HL-60/S4 treated with retinoic acid at 250 ng/mL for 4 days and 3 days (cell line): ENCODE data around the gene INTS7.

ENCODE experiments used
- in situ Hi-C: fragments of 300-500 bp; cut with MboI; formaldehyde crosslinking; loops from 2 replicates; pipeline ENCODE4 v1.7.0; 2022; ENCODE audit warnings: low sequenced_read_pairs

Gene INTS7

GRCh38 chr1:211912038-211912437, 123.3 kb downstream of the INTS7 start:
- in situ Hi-C loops: no loop called here

GRCh38 chr1:211910913-211911485, 124.4 kb downstream of the INTS7 start:
- in situ Hi-C loops: no loop called here

- in situ Hi-C loops: no loop called here
Measured at GRCh38 chr1:211910113-211910884, 125.1 kb downstream of the INTS7 start.

- in situ Hi-C loops: no loop called here
Measured at GRCh38 chr1:211909395-211909794, 126.0 kb downstream of the INTS7 start.

GRCh38 chr1:211908951-211909350, 126.4 kb downstream of the INTS7 start:
- in situ Hi-C loops: no loop called here

- in situ Hi-C loops: no loop called here
Measured at GRCh38 chr1:211908453-211908852, 126.9 kb downstream of the INTS7 start.

GRCh38 chr1:211903490-211904245, 131.7 kb downstream of the INTS7 start:
- in situ Hi-C loops: no loop called here

GRCh38 chr1:211902624-211903291, 132.6 kb downstream of the INTS7 start:
- in situ Hi-C loops: no loop called here

GRCh38 chr1:211901945-211902344, 133.4 kb downstream of the INTS7 start:
- in situ Hi-C loops: no loop called here

GRCh38 chr1:211900441-211900840, 134.9 kb downstream of the INTS7 start:
- in situ Hi-C loops: no loop called here

- in situ Hi-C loops: no loop called here
Measured at GRCh38 chr1:211896958-211897357, 138.4 kb downstream of the INTS7 start.

- in situ Hi-C loops: no loop called here
Measured at GRCh38 chr1:211895126-211895759, 140.1 kb downstream of the INTS7 start.

GRCh38 chr1:211894312-211894711, 141.0 kb downstream of the INTS7 start:
- in situ Hi-C loops: no loop called here

GRCh38 chr1:211893260-211893659, 142.1 kb downstream of the INTS7 start:
- in situ Hi-C loops: no loop called here

GRCh38 chr1:211892577-211892976, 142.8 kb downstream of the INTS7 start:
- in situ Hi-C loops: no loop called here

- in situ Hi-C loops: no loop called here
Measured at GRCh38 chr1:211891708-211892107, 143.6 kb downstream of the INTS7 start.
